GM20431 (cell line): Measurements from ENCODE around the gene CXCL16.

ENCODE experiments used
- in situ Hi-C: fragments of 300-500 bp; cut with MseI, MboI; formaldehyde crosslinking; loops from one replicate; pipeline ENCODE4 v1.15.0; 2020; ENCODE audit warnings: low sequenced_read_pairs; ENCODE audit not compliant: unreplicated experiment

CXCL16 gene

GRCh38 chr17:4753392-4753791 is 13.7 kb upstream of the CXCL16 start:
- in situ Hi-C loops, result no loop called here

GRCh38 chr17:4751932-4752331 is 12.2 kb upstream of the CXCL16 start:
- in situ Hi-C loops, result no loop called here

GRCh38 chr17:4750606-4751005 is 10.9 kb upstream of the CXCL16 start:
- in situ Hi-C loops, result no loop called here

GRCh38 chr17:4748686-4749085 is 9.0 kb upstream of the CXCL16 start:
- in situ Hi-C loops, result no loop called here

GRCh38 chr17:4747847-4748246 is 8.1 kb upstream of the CXCL16 start:
- in situ Hi-C loops, result no loop called here

- in situ Hi-C loops, result no loop called here
Measured at GRCh38 chr17:4744999-4745969, 5.6 kb upstream of the CXCL16 start.

- in situ Hi-C loops, result no loop called here
Measured at GRCh38 chr17:4743898-4744297, 4.2 kb upstream of the CXCL16 start.

- in situ Hi-C loops, result no loop called here
Measured at GRCh38 chr17:4743216-4743615, 3.5 kb upstream of the CXCL16 start.

- in situ Hi-C loops, result no loop called here
Measured at GRCh38 chr17:4742629-4743028, 2.9 kb upstream of the CXCL16 start.

GRCh38 chr17:4742133-4742532 is 2.4 kb upstream of the CXCL16 start:
- in situ Hi-C loops, result no loop called here

- in situ Hi-C loops, result no loop called here
Measured at GRCh38 chr17:4741544-4741943, 1.8 kb upstream of the CXCL16 start.

GRCh38 chr17:4740584-4740983 is 856 bp upstream of the CXCL16 start:
- in situ Hi-C loops, result no loop called here

GRCh38 chr17:4740025-4740351 is 260 bp upstream of the CXCL16 start:
- in situ Hi-C loops, result no loop called here

GRCh38 chr17:4738136-4739121 is 1.3 kb downstream of the CXCL16 start:
- in situ Hi-C loops, result no loop called here

- in situ Hi-C loops, result no loop called here
Measured at GRCh38 chr17:4735876-4736651, 3.7 kb downstream of the CXCL16 start.

GRCh38 chr17:4734857-4735475 is 4.8 kb downstream of the CXCL16 start:
- in situ Hi-C loops, result no loop called here

GRCh38 chr17:4733073-4733531 is 6.6 kb downstream of the CXCL16 start:
- in situ Hi-C loops, result no loop called here

GRCh38 chr17:4728124-4728523 is 11.6 kb downstream of the CXCL16 start:
- in situ Hi-C loops, result no loop called here

GRCh38 chr17:4725646-4726310 is 13.9 kb downstream of the CXCL16 start:
- in situ Hi-C loops, result no loop called here
